ENCODE data around the gene LCE2D. TPM values are rescaled to one million over a fixed set of nuclear protein-coding genes. Genes with fewer than 3 reads are reported as not detected.

The LCE2D gene
- total RNA-seq, 1 experiment from 2014 or later: not detected

DNA sequence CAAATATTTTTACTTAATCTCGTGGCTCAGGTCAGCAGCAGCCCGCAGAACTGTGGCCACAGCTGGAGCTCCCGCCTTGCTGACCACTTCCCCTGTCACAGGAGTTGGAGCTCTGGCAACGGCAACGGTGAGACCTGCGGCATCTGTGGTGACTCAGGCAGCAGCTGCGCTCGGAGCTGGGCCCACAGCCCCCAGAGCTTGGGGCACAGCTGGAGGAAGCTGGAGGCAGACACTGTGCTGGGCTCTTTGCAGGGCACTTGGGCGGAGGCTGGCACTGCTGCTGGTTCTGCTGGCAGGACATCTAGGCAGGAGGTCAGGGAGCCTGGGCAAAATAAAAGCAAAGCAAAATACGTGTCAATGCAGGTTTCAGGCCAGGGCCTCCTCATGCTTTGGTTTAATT is 40.4 kb upstream of the LCE2D start, which contains the start of gene LCE3A:
LCE3A (minus strand) TSS at position 301 of the 400 bp plus-strand sequence; CDS start at position 301, 0 bp downstream.
- H3K36me3 ChIP-seq (ENCODE audit: control insufficient read depth, insufficient read depth, low read length): no peaks in the 10 kb centered on the region
- H3K4me1 ChIP-seq: no peaks in the 10 kb centered on the region
- H3K4me1 Mint-ChIP-seq (ENCODE audit: low read depth, unreplicated experiment): no peaks in the 10 kb centered on the region
- intact Hi-C loops (cut with micrococcal nuclease; ENCODE audit: unreplicated experiment): loop anchor here (5.0 kb wide), 1 partner anchor 46 kb away; no protein-coding TSS in a partner anchor
- peaks cover 11% of the 10 kb centered on the region for H3K9me3 Mint-ChIP-seq (ENCODE audit: unreplicated experiment)
- H3K36me3 Mint-ChIP-seq (ENCODE audit: insufficient read depth, unreplicated experiment): no peaks in the 10 kb centered on the region
- DNase-seq: no peak
- no peak for TF ChIP-seq CTCF (IDR thresholded peaks at IDR 0.05; ENCODE audit: insufficient read depth in 1 of 2, low read depth in 1 of 2, low read length in 1 of 2, severe bottlenecking in 1 of 2, unreplicated experiment in 1 of 2)
- no peak within 1 kb of the TSS for H3K4me3 ChIP-seq (ENCODE audit: low read depth, low read length)
- POLR2A ChIA-PET: no interaction called here
- H3K27me3 Mint-ChIP-seq (ENCODE audit: insufficient read depth, unreplicated experiment): peaks cover 14% of the 10 kb centered on the region
- CTCF ChIA-PET: no interaction called here
- H3K27ac Mint-ChIP-seq (ENCODE audit: unreplicated experiment): no peak within 1 kb of the TSS
- BruUV-seq (replicated peaks): no TSS peak
- H3K27me3 ChIP-seq (replicated peaks; ENCODE audit: control insufficient read depth, insufficient read depth, low read length): no peaks in the 10 kb centered on the region; the same call in 1 of the 2 replicates
- peaks cover 12% of the 10 kb centered on the region; the same call in 1 of the 2 replicates for H3K9me3 ChIP-seq
- H3K4me3 Mint-ChIP-seq (ENCODE audit: unreplicated experiment): no peak within 1 kb of the TSS

GRCh38 chr1:152623203-152623844 is 39.9 kb upstream of the LCE2D start:
- Mint-ChIP-seq H3K4me1 (ENCODE audit: low read depth, unreplicated experiment) (no peaks in the 10 kb centered on the region), H3K27me3 (ENCODE audit: insufficient read depth, unreplicated experiment) (peaks cover 14% of the 10 kb centered on the region), H3K9me3 (ENCODE audit: unreplicated experiment) (peaks cover 10% of the 10 kb centered on the region), H3K27ac (ENCODE audit: unreplicated experiment) (no peak overlapping the region), H3K4me3 (ENCODE audit: unreplicated experiment) (no peak overlapping the region), H3K36me3 (ENCODE audit: insufficient read depth, unreplicated experiment) (no peaks in the 10 kb centered on the region)
- CTCF ChIA-PET: no interaction called here
- Histone ChIP-seq H3K4me1 (no peaks in the 10 kb centered on the region), H3K4me3 (ENCODE audit: low read depth, low read length) (no peak overlapping the region), H3K9me3 (peaks cover 7% of the 10 kb centered on the region; the same call in 1 of the 2 replicates), H3K27me3 (replicated peaks; ENCODE audit: control insufficient read depth, insufficient read depth, low read length) (no peaks in the 10 kb centered on the region; the same call in 1 of the 2 replicates), H3K36me3 (ENCODE audit: control insufficient read depth, insufficient read depth, low read length) (no peaks in the 10 kb centered on the region)
- no TSS peak for BruUV-seq (replicated peaks)
- POLR2A ChIA-PET: no interaction called here
- TF ChIP-seq CTCF (IDR thresholded peaks at IDR 0.05; ENCODE audit: insufficient read depth in 1 of 2, low read depth in 1 of 2, low read length in 1 of 2, severe bottlenecking in 1 of 2, unreplicated experiment in 1 of 2): peak in 1 of 2 experiments; percentile 25
- DNase-seq: peak in 1 of 2 experiments; percentile 19
- intact Hi-C loops (cut with micrococcal nuclease; ENCODE audit: unreplicated experiment): loop anchor here (5.0 kb wide), 1 partner anchor 46 kb away; no protein-coding TSS in a partner anchor

DNA sequence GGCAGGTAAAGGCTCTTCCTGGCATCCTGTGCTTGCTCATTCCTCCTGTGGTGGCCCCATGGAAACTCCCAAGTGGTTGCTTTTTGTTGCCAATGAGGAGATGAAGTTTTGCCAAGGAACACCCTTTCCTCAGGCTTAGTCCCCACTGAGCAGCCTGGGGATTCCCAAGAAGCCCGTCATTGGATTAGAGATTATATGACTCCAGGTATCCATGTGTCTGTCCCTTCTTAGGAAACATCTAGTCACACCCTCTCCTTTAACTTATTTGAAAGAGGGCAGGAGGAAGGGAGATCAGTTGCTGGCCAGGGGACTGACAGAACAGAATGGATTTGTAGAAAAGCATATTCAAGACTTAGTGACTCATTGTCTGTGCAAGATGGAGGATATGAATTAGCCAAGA is 36.4 kb upstream of the LCE2D start:
- H3K36me3 Mint-ChIP-seq (ENCODE audit: insufficient read depth, unreplicated experiment): no peaks in the 10 kb centered on the region
- no peaks in the 10 kb centered on the region for H3K9me3 ChIP-seq
- H3K27me3 ChIP-seq (replicated peaks; ENCODE audit: control insufficient read depth, insufficient read depth, low read length): no peaks in the 10 kb centered on the region; the same call in none of the 2 replicates
- peaks cover 18% of the 10 kb centered on the region for H3K27me3 Mint-ChIP-seq (ENCODE audit: insufficient read depth, unreplicated experiment)
- no TSS peak for BruUV-seq (replicated peaks)
- no peaks in the 10 kb centered on the region for H3K9me3 Mint-ChIP-seq (ENCODE audit: unreplicated experiment)
- no peak overlapping the region for H3K27ac Mint-ChIP-seq (ENCODE audit: unreplicated experiment)
- H3K36me3 ChIP-seq (ENCODE audit: control insufficient read depth, insufficient read depth, low read length): no peaks in the 10 kb centered on the region
- TF ChIP-seq CTCF (IDR thresholded peaks at IDR 0.05; ENCODE audit: insufficient read depth in 1 of 2, low read depth in 1 of 2, low read length in 1 of 2, severe bottlenecking in 1 of 2, unreplicated experiment in 1 of 2): no peak
- H3K4me1 ChIP-seq: no peaks in the 10 kb centered on the region
- no peak for DNase-seq
- ChIA-PET POLR2A (no interaction called here), CTCF (no interaction called here)
- no peak overlapping the region for H3K4me3 Mint-ChIP-seq (ENCODE audit: unreplicated experiment)
- H3K4me3 ChIP-seq (ENCODE audit: low read depth, low read length): no peak overlapping the region
- H3K4me1 Mint-ChIP-seq (ENCODE audit: low read depth, unreplicated experiment): no peaks in the 10 kb centered on the region
- intact Hi-C loops (cut with micrococcal nuclease; ENCODE audit: unreplicated experiment): no loop called here

Measured in Caco-2 (cell line).